ENCODE measurements around the gene TMEM213. TPM values are rescaled to one million over a fixed set of nuclear protein-coding genes. Genes with fewer than 3 reads are reported as not detected.

TMEM213 gene
- polyA plus RNA-seq, result not detected in 2 replicates
- not detected in 2 replicates for polyA minus RNA-seq

DNA sequence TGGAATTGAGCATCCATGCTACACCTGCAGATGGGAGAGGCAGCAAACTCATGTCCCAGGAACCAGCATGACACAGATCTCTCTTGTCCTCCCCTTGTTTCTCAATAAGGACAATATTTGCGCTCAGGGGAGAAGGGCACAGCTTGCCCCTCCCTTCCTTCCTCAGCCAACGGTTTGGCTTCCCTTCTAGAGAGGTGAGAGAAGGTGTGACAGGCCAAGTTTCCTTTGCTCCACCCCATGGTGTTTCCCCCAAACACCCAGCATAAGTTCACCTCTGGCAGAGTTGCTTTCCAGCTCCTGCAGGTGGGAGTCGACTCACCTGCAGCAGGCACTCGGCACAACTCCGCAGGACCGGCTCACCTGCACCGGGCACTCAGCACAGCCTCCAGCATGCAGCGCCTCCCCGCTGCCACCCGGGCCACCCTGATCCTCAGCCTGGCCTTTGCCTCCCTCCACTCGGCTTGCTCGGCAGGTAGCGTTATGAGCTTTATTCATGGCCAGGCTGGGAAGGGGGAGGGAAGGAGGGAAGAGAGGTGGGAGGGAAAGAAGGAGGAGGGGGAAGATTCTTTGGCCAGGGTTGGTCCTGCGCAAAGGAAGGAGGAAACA is at the start of gene TMEM213, which contains the start of gene ATP6V0A4:
TMEM213 (plus strand) TSS at position 280 of the 606 bp plus-strand sequence; CDS start at position 391, 111 bp downstream.
ATP6V0A4 (minus strand) TSS at position 482 of the 606 bp plus-strand sequence. CDS start 26,949 bp downstream, outside the sequence.
- Histone ChIP-seq H3K9ac (ENCODE audit: low read length) (no peak within 1 kb of the TSS), H3K27ac (ENCODE audit: low read length) (no peak within 1 kb of the TSS), H3K9me2 (ENCODE audit: insufficient read depth, low read length) (no peaks in the 10 kb centered on the region), H2AFZ (ENCODE audit: low read depth, low read length) (no peak within 1 kb of the TSS), H3K36me3 (ENCODE audit: insufficient read depth, low read length) (no peaks in the 10 kb centered on the region), H3F3A (ENCODE audit: insufficient read depth, low read length, poor library complexity, severe bottlenecking) (no peaks in the 10 kb centered on the region), H3K9me3 (ENCODE audit: low read length) (no peaks in the 10 kb centered on the region), H3K4me3 (ENCODE audit: low read length) (no peak within 1 kb of the TSS), H3K4me2 (ENCODE audit: low read length) (no peak within 1 kb of the TSS), H4K20me1 (ENCODE audit: insufficient read depth) (no peaks in the 10 kb centered on the region), H3K27me3 (ENCODE audit: insufficient read depth, low read depth, low read length) (no peaks in the 10 kb centered on the region), H3K79me2 (replicated peaks; ENCODE audit: insufficient read depth, low read length) (no peaks in the 10 kb centered on the region)
- TF ChIP-seq, protein P1, sequence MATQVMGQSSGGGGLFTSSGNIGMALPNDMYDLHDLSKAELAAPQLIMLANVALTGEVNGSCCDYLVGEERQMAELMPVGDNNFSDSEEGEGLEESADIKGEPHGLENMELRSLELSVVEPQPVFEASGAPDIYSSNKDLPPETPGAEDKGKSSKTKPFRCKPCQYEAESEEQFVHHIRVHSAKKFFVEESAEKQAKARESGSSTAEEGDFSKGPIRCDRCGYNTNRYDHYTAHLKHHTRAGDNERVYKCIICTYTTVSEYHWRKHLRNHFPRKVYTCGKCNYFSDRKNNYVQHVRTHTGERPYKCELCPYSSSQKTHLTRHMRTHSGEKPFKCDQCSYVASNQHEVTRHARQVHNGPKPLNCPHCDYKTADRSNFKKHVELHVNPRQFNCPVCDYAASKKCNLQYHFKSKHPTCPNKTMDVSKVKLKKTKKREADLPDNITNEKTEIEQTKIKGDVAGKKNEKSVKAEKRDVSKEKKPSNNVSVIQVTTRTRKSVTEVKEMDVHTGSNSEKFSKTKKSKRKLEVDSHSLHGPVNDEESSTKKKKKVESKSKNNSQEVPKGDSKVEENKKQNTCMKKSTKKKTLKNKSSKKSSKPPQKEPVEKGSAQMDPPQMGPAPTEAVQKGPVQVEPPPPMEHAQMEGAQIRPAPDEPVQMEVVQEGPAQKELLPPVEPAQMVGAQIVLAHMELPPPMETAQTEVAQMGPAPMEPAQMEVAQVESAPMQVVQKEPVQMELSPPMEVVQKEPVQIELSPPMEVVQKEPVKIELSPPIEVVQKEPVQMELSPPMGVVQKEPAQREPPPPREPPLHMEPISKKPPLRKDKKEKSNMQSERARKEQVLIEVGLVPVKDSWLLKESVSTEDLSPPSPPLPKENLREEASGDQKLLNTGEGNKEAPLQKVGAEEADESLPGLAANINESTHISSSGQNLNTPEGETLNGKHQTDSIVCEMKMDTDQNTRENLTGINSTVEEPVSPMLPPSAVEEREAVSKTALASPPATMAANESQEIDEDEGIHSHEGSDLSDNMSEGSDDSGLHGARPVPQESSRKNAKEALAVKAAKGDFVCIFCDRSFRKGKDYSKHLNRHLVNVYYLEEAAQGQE (IDR thresholded peaks at IDR 0.05; ENCODE audit: borderline replicate concordance), result no peak
- TF ChIP-seq TAF1 (IDR thresholded peaks at IDR 0.05; ENCODE audit: low read depth), result no peak
- TF ChIP-seq SMC3 (conservative IDR thresholded peaks at IDR 0.05; ENCODE audit: poor library complexity), result no peak
- TF ChIP-seq MXI1 (conservative IDR thresholded peaks at IDR 0.05; ENCODE audit: poor library complexity, severe bottlenecking), result no peak
- TF ChIP-seq EP300 (conservative IDR thresholded peaks at IDR 0.05; ENCODE audit: poor library complexity, severe bottlenecking), result no peak
- TF ChIP-seq POLR2AphosphoS5 (IDR thresholded peaks at IDR 0.05), result no peak
- TF ChIP-seq CTCF (IDR thresholded peaks at IDR 0.05; ENCODE audit: poor library complexity, severe bottlenecking), result no peak

DNA sequence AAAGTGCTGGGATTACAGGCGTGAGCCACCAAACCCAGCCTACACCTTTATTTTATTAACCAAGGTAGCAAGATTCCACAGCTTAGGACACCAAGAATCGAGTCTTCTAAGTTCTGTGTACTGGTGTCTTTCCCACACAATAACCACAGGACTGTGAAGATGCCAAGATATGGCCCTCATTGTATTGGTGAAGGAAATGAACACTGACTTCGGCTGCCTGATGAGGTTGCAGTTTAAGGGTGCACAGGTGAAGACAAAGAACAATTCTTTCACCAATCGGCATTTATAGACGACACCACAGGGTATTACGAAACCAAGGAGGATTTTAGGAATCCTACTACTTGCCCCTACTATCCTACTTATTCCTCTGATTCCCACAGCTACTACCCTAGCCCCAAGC is 49.1 kb upstream of the TMEM213 start:
- no peaks in the 10 kb centered on the region for H3K9me3 ChIP-seq (ENCODE audit: low read length)
- no peak overlapping the region for H3K27ac ChIP-seq (ENCODE audit: low read length)
- H3K4me3 ChIP-seq (ENCODE audit: low read length), result no peak overlapping the region
- TF ChIP-seq, protein P1 (IDR thresholded peaks at IDR 0.05; ENCODE audit: borderline replicate concordance), result no peak
- TF ChIP-seq RAD21 (conservative IDR thresholded peaks at IDR 0.05) (no peak), MXI1 (conservative IDR thresholded peaks at IDR 0.05; ENCODE audit: poor library complexity, severe bottlenecking) (no peak), POLR2AphosphoS5 (IDR thresholded peaks at IDR 0.05) (no peak), SMC3 (conservative IDR thresholded peaks at IDR 0.05; ENCODE audit: poor library complexity) (no peak), EP300 (conservative IDR thresholded peaks at IDR 0.05; ENCODE audit: poor library complexity, severe bottlenecking) (no peak), TAF1 (IDR thresholded peaks at IDR 0.05; ENCODE audit: low read depth) (no peak), CTCF (IDR thresholded peaks at IDR 0.05; ENCODE audit: poor library complexity, severe bottlenecking) (no peak), EZH2 (IDR thresholded peaks at IDR 0.05; ENCODE audit: borderline replicate concordance, insufficient read depth, low read length, poor library complexity, severe bottlenecking) (no peak)
- H3K9ac ChIP-seq (ENCODE audit: low read length), result no peak overlapping the region
- H3K4me2 ChIP-seq (ENCODE audit: low read length), result no peak overlapping the region
- no peaks in the 10 kb centered on the region for H3F3A ChIP-seq (ENCODE audit: insufficient read depth, low read length, poor library complexity, severe bottlenecking)
- H3K79me2 ChIP-seq (replicated peaks; ENCODE audit: insufficient read depth, low read length), result no peaks in the 10 kb centered on the region
- H3K27me3 ChIP-seq (ENCODE audit: insufficient read depth, low read depth, low read length), result no peaks in the 10 kb centered on the region
- no peaks in the 10 kb centered on the region for H4K20me1 ChIP-seq (ENCODE audit: insufficient read depth)
- no peaks in the 10 kb centered on the region for H3K36me3 ChIP-seq (ENCODE audit: insufficient read depth, low read length)
- no peaks in the 10 kb centered on the region for H3K9me2 ChIP-seq (ENCODE audit: insufficient read depth, low read length)
- no peak overlapping the region for H2AFZ ChIP-seq (ENCODE audit: low read depth, low read length)
